B cell (primary cell): ENCODE results near the gene GAREM1. TPM values are rescaled to one million over a fixed set of nuclear protein-coding genes. Genes with fewer than 3 reads are reported as not detected.

Experiments
- ATAC-seq: fragments of 200-7000 bp; cut with Tn5 transposase; one replicate; pipeline ENCODE4 v1.10.0; 2021; ENCODE audit warnings: low read depth, mild to moderate bottlenecking, moderate number of reproducible peaks, moderate library complexity
- CTCF ChIA-PET: fragments of 350-600 bp; sonication (Branson Sonifier 250); formaldehyde crosslinking; loops from one replicate; lab custom pipeline; 2021; ENCODE audit warnings: antibody characterized with exemption, inconsistent platforms; lab: Charles Lee
- POLR2A ChIA-PET: fragments of 350-600 bp; sonication (Branson Sonifier 250); formaldehyde crosslinking; loops from one replicate; lab custom pipeline; 2021; ENCODE audit warnings: antibody characterized with exemption; lab: Charles Lee
- DNase-seq: peaks from one replicate; pipeline ENCODE4 v3.0.0; 2013
- H2AFZ ChIP-seq: 2 replicates; pipeline ENCODE4 v1.6.1; 2012; ENCODE audit warnings: mild to moderate bottlenecking, low read depth, low read length; ENCODE audit not compliant: insufficient read depth, poor library complexity, severe bottlenecking
- H3K27ac ChIP-seq, 2 donors: 1 replicate in 1 of 2; 2 replicates in 1 of 2; pipeline ENCODE4 v1.5.1; 2012 to 2013; ENCODE audit warnings: low read length in 2 of 2, mild to moderate bottlenecking in 2 of 2, moderate library complexity in 1 of 2
- H3K27me3 ChIP-seq, 4 experiments: fragments of 200-600 bp in 1 of 4; sonication (generic) in 1 of 4; replicated peaks in 1 of 4; 1 replicate in 2 of 4; 2 replicates in 2 of 4; pipeline versions ENCODE4 v1.6.1 to v1.7.0; 2013 to 2016; ENCODE audit warnings: low read length in 3 of 4, mild to moderate bottlenecking in 2 of 4, mixed read lengths in 1 of 4, moderate library complexity in 1 of 4; ENCODE audit not compliant: insufficient read depth in 4 of 4, control insufficient read depth in 3 of 4; ENCODE audit errors: control extremely low read depth in 1 of 4
- H3K36me3 ChIP-seq, 2 experiments: replicated peaks in 1 of 2; 1 replicate in 1 of 2; 2 replicates in 1 of 2; pipeline versions ENCODE4 v1.6.1 to v1.7.1; 2013; ENCODE audit warnings: low read length in 1 of 2; ENCODE audit not compliant: insufficient read depth in 2 of 2, control insufficient read depth in 1 of 2; ENCODE audit errors: control extremely low read depth in 1 of 2, extremely low read depth in 1 of 2
- H3K4me1 ChIP-seq, 2 donors: fragments of 200-600 bp in 1 of 2; sonication (generic) in 1 of 2; 1 replicate in 1 of 2; 2 replicates in 1 of 2; pipeline versions ENCODE4 v1.5.1 to v1.6.1; 2013 to 2017; ENCODE audit warnings: low read length in 2 of 2; ENCODE audit not compliant: control insufficient read depth in 2 of 2, insufficient read depth in 2 of 2
- H3K4me2 ChIP-seq: replicated peaks from 2 replicates; pipeline ENCODE3; 2012; ENCODE audit warnings: mild to moderate bottlenecking, low read depth, low read length; ENCODE audit not compliant: poor library complexity, severe bottlenecking
- H3K4me3 ChIP-seq, 5 experiments: fragments of 200-600 bp in 1 of 5; sonication (generic) in 1 of 5; 1 replicate in 3 of 5; 2 replicates in 2 of 5; pipeline versions ENCODE4 v1.5.1 to v1.7.0; 2011 to 2016; ENCODE audit warnings: low read length in 4 of 5, mild to moderate bottlenecking in 4 of 5, low read depth in 2 of 5, control low read depth in 1 of 5, moderate library complexity in 1 of 5; ENCODE audit not compliant: insufficient read depth in 1 of 5; ENCODE audit errors: control extremely low read depth in 1 of 5, extremely low read depth in 1 of 5
- H3K79me2 ChIP-seq: fragments of 200-600 bp; sonication (generic); one replicate; pipeline ENCODE4 v1.6.0; 2016; ENCODE audit warnings: low read length; ENCODE audit not compliant: control insufficient read depth, insufficient read depth
- H3K9ac ChIP-seq: fragments of 200-600 bp; sonication (generic); 2 replicates; pipeline ENCODE4 v1.6.1; 2017; ENCODE audit warnings: mild to moderate bottlenecking, low read length, moderate library complexity
- H3K9me3 ChIP-seq, 3 donors: one replicate each; pipeline versions ENCODE4 v1.6.1 to v1.7.1; 2013; ENCODE audit warnings: low read length in 2 of 3; ENCODE audit not compliant: control insufficient read depth in 2 of 3, insufficient read depth in 1 of 3; ENCODE audit errors: control extremely low read depth in 1 of 3
- H4K20me1 ChIP-seq: 2 replicates; pipeline ENCODE4 v1.6.0; 2012; ENCODE audit warnings: mild to moderate bottlenecking, low read length; ENCODE audit not compliant: insufficient read depth, control insufficient read depth, poor library complexity, severe bottlenecking
- H3K27ac Mint-ChIP-seq: one replicate; pipeline ENCODE4 v1.8.0; 2021; ENCODE audit warnings: mixed read lengths
- H3K27me3 Mint-ChIP-seq: one replicate; pipeline ENCODE4 v1.8.0; 2021; ENCODE audit warnings: mixed read lengths
- H3K4me1 Mint-ChIP-seq: one replicate; pipeline ENCODE4 v1.8.0; 2021; ENCODE audit warnings: mixed read lengths
- H3K4me3 Mint-ChIP-seq: one replicate; pipeline ENCODE4 v1.8.0; 2021; ENCODE audit warnings: mixed read lengths
- H3K9me3 Mint-ChIP-seq: one replicate; pipeline ENCODE4 v1.8.0; 2022; ENCODE audit warnings: mixed read lengths; ENCODE audit not compliant: insufficient read depth
- EZH2 ChIP-seq: IDR thresholded peaks from 2 replicates; pipeline ENCODE4 v1.6.1; 2012; ENCODE audit warnings: borderline replicate concordance, low read depth, mild to moderate bottlenecking, moderate library complexity, low read length; ENCODE audit not compliant: insufficient read depth, poor library complexity, severe bottlenecking
- WGBS: methylation state at CpG from one replicate; pipeline ENCODE4 v1.1.5; 2013; ENCODE audit warnings: missing lambda C conversion rate; ENCODE audit not compliant: insufficient coverage; 5-methylcytosine and 5-hydroxymethylcytosine counted together
- intact Hi-C: fragments of 100-400 bp; cut with micrococcal nuclease; formaldehyde crosslinking; loops from one replicate; pipeline ENCODE4 v1.10.0; 2022
- polyA plus RNA-seq: library from polyadenylated mRNA; depleted of rRNA; stranded (reverse); fragments of >200 nt; gene quantifications from 2 replicates; pipeline ENCODE4 v1.2.3, GENCODE V29; 2012
- total RNA-seq, 2 donors: library from RNA; stranded (reverse); fragments of 120-200 nt in 1 of 2; gene quantifications; 1 replicate in 1 of 2; 2 replicates in 1 of 2; pipeline versions ENCODE4 v1.2.3 to v1.2.4, GENCODE V29; 2013 to 2022
- TF ChIP-seq, protein P1 (sequence below): fragments of 200-600 bp; IDR thresholded peaks from one replicate; pipeline ENCODE4 v1.8.0; 2022; ENCODE audit warnings: antibody characterized with exemption, mild to moderate bottlenecking

GAREM1 gene
- total and polyA plus RNA-seq, 2 donors (not counting 1 experiment from before 2014, with no cell fraction given): not detected

DNA sequence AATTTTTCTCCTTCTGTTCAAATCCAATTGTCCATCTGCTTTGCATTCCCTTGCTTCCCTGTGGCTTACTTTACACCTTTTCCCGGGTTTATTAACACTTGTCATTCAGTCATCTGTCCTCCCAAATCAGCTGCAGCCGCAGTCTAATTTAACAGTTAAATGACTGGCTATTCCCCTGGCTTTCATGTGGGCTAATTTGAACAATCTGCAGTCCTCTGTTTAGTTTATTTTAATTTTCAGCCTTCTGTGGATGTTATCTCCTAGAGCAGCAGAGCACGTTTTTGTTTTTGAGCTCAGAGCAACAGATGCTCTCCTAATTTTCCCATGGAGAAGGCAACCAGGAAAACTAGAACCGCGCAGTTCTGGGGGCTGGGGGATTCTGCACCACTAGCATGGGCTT is 225.8 kb downstream of the GAREM1 start:
- 78% methylated on average over 5 of the region's 5 CpGs for WGBS
- no peak for ATAC-seq
- Mint-ChIP-seq H3K4me3 (no peak overlapping the region), H3K27ac (no peak overlapping the region), H3K9me3 (no peaks in the 10 kb centered on the region), H3K27me3 (peaks cover 15% of the 10 kb centered on the region), H3K4me1 (no peaks in the 10 kb centered on the region)
- H2AFZ ChIP-seq: no peak overlapping the region
- no peaks in the 10 kb centered on the region for H4K20me1 ChIP-seq
- no peaks in the 10 kb centered on the region for H3K36me3 ChIP-seq
- H3K27me3 ChIP-seq: peaks cover 0 to 3% (median 0%) of the 10 kb centered on the region in 4 experiments
- H3K4me2 ChIP-seq: no peak overlapping the region
- no peaks in the 10 kb centered on the region for H3K79me2 ChIP-seq
- DNase-seq: no peak
- ChIA-PET CTCF (no interaction called here), POLR2A (no interaction called here)
- intact Hi-C loops: no loop called here
- H3K9ac ChIP-seq: no peak overlapping the region
- H3K4me1 ChIP-seq: no peaks in the 10 kb centered on the region
- no peaks in the 10 kb centered on the region for H3K9me3 ChIP-seq
- TF ChIP-seq, protein P1, sequence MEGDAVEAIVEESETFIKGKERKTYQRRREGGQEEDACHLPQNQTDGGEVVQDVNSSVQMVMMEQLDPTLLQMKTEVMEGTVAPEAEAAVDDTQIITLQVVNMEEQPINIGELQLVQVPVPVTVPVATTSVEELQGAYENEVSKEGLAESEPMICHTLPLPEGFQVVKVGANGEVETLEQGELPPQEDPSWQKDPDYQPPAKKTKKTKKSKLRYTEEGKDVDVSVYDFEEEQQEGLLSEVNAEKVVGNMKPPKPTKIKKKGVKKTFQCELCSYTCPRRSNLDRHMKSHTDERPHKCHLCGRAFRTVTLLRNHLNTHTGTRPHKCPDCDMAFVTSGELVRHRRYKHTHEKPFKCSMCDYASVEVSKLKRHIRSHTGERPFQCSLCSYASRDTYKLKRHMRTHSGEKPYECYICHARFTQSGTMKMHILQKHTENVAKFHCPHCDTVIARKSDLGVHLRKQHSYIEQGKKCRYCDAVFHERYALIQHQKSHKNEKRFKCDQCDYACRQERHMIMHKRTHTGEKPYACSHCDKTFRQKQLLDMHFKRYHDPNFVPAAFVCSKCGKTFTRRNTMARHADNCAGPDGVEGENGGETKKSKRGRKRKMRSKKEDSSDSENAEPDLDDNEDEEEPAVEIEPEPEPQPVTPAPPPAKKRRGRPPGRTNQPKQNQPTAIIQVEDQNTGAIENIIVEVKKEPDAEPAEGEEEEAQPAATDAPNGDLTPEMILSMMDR: no peak
- no peak overlapping the region for H3K27ac ChIP-seq
- H3K4me3 ChIP-seq: no peak overlapping the region

DNA sequence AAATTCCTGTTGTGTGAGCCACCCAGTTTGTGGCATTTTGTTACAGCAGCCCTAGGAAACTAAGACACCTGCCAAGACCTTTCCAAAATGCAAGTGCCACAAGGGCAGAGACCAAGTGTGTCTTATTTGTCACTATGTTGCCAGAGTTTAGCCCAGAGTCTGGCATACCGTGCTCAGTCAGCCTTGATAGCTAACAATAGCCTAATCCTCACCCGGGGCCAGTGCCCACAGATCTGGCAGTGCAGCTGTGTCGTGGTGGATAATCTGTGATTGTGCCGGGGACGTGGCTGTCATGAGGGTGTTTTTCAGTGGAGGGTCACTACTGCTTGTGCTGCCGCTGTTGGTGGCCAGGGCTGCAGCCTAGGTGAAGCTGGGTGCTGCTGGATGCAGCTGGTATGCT is 227.3 kb downstream of the GAREM1 start:
- Histone ChIP-seq H3K4me3 (no peak overlapping the region), H3K9ac (no peak overlapping the region), H3K4me2 (no peak overlapping the region), H2AFZ (no peak overlapping the region), H3K27me3 (peaks cover 0 to 3% (median 0%) of the 10 kb centered on the region in 4 experiments), H3K79me2 (no peaks in the 10 kb centered on the region), H3K36me3 (no peaks in the 10 kb centered on the region), H4K20me1 (no peaks in the 10 kb centered on the region), H3K9me3 (no peaks in the 10 kb centered on the region), H3K4me1 (no peaks in the 10 kb centered on the region), H3K27ac (no peak overlapping the region)
- no peak for TF ChIP-seq EZH2
- TF ChIP-seq, protein P1: no peak
- intact Hi-C loops: no loop called here
- Mint-ChIP-seq H3K9me3 (no peaks in the 10 kb centered on the region), H3K4me1 (no peaks in the 10 kb centered on the region), H3K4me3 (no peak overlapping the region), H3K27me3 (peaks cover 6% of the 10 kb centered on the region), H3K27ac (no peak overlapping the region)
- DNase-seq: no peak
- no peak for ATAC-seq
- CTCF ChIA-PET: no interaction called here
- 86% methylated on average over 6 of the region's 6 CpGs for WGBS
- POLR2A ChIA-PET: no interaction called here
